Fibroblast of skin of left quadriceps (primary cell): ENCODE measurements around the gene B3GAT1.

Source experiments
- DNase-seq, 2 experiments: peaks; one replicate each; pipeline ENCODE4 v3.0.0-alpha.2; 2013; ENCODE audit warnings: low read depth in 2 of 2

Gene B3GAT1

GRCh38 chr11:134441706-134442105 lies 29.7 kb upstream of the B3GAT1 start:
- no peak for DNase-seq

GRCh38 chr11:134441281-134441680 lies 29.2 kb upstream of the B3GAT1 start:
- DNase-seq = no peak

GRCh38 chr11:134440851-134441250 lies 28.8 kb upstream of the B3GAT1 start:
- no peak for DNase-seq

DNA sequence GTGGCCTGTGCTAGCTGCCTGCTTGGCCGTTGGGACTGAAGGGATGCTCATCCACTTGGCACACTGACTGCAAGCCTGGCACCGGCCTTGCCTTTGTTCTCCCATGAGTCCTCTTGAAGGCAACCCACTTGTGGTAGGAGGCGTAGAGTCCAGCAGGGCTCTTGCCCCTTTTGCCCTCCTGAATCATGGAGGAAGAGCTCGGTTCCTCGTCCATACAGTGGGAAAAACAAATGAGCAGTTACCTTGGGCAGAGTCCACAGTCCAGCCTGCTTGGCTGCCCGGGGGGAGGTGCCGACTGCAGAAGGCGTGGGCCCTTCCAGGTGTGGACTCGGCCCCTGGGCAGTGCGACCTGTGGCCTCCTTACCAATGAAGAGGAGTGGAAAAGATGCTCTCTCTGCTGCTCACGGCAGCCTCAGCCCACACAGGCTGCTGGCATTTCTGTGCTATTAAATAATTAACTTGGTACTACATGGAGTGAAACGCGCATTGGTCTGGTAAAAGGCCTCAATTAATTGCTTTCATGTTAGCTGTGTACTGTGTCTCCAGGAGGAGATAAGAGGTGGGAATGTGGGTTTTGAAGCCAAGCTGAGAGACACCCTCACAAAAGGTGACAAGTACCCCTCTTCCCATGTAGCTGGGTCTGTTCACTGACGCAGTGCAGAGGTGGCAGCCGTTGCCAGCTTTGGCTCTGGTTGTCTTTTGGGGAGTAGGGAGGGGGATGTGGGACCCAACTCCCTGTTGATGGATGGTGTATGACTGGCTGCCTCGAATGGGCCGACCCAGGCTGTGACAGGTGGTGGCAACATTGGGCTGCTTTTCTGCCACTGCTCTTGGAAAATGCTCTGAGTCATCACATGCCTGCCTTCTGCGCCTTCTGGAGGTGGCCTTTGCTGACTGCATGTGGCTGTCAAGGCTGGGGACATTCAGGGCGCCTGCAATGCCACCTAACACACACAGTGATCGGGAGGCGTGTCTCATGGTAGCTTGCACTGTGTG lies 26.8 kb upstream of the B3GAT1 start:
- no peak for DNase-seq

GRCh38 chr11:134437821-134438220 lies 25.8 kb upstream of the B3GAT1 start:
- DNase-seq = no peak

GRCh38 chr11:134436781-134437180 lies 24.7 kb upstream of the B3GAT1 start:
- no peak for DNase-seq

GRCh38 chr11:134433806-134434205 lies 21.8 kb upstream of the B3GAT1 start:
- DNase-seq = no peak

- no peak for DNase-seq
Measured at GRCh38 chr11:134433251-134433650, 21.2 kb upstream of the B3GAT1 start.

DNA sequence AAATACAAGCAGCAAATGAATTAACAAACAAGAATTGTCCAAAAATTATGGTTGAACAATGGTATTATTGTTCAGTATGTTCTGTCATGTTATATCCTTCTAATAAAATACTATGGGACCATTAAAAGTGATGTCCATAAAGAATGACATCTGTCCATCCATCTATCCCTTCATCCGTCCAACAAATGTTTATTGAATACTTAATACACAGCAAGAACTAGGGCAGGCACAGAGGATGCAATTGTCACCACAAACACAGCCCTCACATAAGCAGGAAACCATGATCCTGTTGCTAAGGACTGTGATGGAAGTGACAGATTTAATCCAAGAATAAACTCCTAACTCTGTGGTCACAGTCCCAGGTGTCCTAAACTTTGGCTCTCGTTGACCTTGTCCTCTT lies 20.7 kb upstream of the B3GAT1 start:
- DNase-seq = no peak

DNA sequence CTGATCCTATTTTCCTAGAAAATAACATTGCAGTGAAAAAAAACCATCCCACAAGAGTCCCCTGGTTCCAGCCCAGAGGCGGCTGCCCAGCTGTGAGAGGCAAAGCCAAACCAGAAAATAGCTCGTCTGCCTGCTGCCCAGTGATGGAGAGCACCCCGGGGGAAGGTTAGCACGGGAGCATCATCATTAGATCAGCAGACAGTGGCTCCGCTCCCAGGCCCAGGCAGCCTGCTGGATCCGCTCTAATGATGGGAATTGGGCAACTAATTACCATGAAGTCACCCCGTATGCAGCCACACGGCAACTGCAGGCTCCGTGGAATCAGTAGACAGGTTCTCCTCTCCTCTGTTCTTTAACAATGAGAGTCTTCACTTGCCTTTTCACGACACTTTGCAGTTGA lies 17.1 kb upstream of the B3GAT1 start:
- DNase-seq = no peak

GRCh38 chr11:134425816-134426536 lies 13.9 kb upstream of the B3GAT1 start:
- no peak for DNase-seq

GRCh38 chr11:134425413-134425812 lies 13.4 kb upstream of the B3GAT1 start:
- no peak for DNase-seq

DNA sequence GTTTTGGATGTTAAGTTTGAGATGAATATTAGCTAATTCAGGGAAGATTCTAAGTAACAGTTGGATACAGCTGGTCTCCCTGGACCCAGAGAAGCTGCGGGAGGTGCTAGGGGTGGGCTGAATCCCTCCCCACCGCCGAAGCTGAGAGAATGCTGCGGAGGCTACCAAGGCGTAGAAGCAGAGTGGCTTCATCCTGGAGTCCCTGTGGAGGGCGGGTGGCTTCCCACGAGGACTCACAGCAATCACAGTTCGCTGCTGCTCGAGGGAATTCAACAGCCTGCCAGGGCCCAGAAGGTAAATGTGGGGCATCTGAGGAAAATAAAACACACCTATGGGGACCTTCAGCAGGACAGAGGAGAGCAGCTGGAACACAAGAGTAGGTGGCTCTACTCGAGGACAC lies 11.1 kb upstream of the B3GAT1 start:
- no peak for DNase-seq

- DNase-seq = peak in 1 of 2 experiments; percentile 0
Measured at GRCh38 chr11:134417871-134418840, 6.1 kb upstream of the B3GAT1 start.

DNA sequence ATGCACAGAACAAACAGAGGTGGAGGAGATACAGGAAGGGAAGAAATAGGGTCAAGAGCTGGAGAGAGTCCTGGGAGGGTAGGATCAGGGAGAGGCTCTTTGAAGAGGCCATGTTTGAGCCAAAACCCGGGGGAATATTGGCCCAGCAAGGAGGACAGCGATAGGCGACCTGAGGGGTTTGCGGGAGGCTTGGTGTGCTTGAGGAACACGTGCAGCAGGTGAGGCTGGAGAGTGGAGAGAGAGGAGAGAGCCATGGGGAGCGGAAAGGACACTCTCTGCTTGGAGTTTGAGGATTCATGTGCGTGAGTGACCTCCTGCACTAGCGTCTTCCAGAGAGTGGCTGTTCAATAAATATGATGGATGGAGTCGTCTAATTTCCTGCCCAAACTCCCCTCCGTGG lies 4.7 kb upstream of the B3GAT1 start:
- DNase-seq = no peak

GRCh38 chr11:134414766-134415765 lies 3.0 kb upstream of the B3GAT1 start:
- no peak for DNase-seq

- DNase-seq = no peak
Measured at GRCh38 chr11:134413826-134414731, 2.0 kb upstream of the B3GAT1 start.

DNA sequence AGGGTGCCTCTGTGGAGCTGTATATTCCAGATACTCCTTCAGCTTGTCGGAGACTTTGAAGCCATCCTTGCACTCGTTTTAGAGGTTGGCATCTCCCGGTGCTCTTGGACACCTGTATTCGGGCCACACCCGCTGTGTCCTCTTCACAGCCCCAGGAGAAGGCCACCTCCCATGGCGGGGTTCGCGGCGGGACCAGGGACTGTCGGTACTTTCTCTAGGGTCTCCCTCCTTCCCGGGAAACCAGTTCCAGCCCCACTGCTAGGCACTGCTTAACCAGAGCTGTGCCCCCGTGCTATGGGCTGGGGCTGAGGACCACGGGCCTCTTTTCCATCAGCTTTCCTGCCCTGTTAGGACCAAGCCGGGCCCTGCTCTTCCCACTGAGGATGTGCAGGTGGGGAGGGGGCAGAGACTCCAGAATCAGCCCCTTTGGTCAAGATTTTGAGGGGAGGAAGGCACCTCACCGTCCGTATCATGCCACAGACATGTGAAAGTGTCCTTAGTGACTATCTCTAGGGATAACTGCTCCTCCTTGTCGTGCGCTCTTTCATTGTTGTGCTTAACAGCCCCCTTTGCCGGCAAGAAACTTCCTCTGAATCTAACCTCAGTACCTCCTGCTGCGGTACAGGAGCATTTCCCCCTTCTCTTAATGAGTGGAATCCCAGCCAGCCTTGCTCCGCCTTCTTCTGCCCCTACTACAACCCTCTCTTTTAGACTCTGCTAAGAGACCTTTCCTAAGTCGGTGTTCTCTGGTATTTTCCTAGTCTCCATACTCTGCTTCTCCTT lies 1.2 kb upstream of the B3GAT1 start:
- no peak for DNase-seq

DNA sequence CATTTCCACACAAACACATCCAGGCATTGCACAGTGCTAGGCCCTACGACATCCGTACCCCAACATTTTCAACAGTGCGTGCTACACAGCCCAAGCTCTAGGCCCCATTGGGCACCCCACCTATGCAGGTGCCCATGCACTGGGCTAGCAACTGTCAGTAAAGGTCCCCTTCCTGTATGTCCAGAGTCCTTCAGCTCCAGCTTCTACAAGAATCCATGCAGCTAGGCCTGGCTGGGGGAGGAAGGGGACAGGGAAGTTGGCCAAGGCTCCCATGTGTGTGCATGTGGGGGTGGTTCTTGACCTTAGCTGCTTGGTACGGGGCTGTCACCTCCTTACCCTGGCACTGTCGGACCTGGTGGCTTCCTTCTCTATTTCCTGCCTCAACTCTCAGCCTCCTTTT lies 1.3 kb downstream of the B3GAT1 start:
- DNase-seq = no peak
